MM.1S (cell line): ENCODE data around the gene TMEM273.

ENCODE experiments used
- EZH2 ChIP-seq: fragments of 300-600 bp; sonication (generic); optimal IDR thresholded peaks from 2 replicates; pipeline ENCODE3; 2017; ENCODE audit warnings: low read depth, mild to moderate bottlenecking, antibody characterized with exemption, low read length, mixed read lengths
- EZH2phosphoT487 ChIP-seq: fragments of 300-600 bp; sonication (generic); IDR thresholded peaks from 2 replicates; pipeline ENCODE4 v1.6.1; 2018; ENCODE audit warnings: antibody characterized with exemption, low read length
- TF ChIP-seq, protein P1 (sequence below): fragments of 300-600 bp; sonication (generic); IDR thresholded peaks from 2 replicates; pipeline ENCODE4 v1.5.1; 2016; ENCODE audit warnings: antibody characterized with exemption, low read length, mixed read lengths

DNA sequence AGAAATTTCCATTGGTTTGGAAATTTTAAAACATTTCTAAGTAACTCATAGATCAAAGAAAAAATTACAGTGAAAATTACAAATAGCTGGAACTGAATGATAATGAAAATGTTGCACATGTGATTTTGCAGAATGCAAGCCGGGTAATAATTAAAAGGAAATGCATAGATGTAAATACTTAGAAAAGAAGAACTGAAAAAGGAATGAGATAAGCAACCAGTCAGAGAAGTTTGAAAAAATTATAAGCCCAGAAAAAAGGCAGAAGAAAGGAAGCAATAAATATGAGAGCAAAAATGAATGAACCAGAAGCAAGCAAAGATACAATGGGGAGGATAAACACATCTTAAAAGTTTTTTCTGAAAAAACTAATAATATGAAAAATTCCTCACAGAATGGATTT, 3.2 kb upstream of the TMEM273 start:
- TF ChIP-seq, protein P1, sequence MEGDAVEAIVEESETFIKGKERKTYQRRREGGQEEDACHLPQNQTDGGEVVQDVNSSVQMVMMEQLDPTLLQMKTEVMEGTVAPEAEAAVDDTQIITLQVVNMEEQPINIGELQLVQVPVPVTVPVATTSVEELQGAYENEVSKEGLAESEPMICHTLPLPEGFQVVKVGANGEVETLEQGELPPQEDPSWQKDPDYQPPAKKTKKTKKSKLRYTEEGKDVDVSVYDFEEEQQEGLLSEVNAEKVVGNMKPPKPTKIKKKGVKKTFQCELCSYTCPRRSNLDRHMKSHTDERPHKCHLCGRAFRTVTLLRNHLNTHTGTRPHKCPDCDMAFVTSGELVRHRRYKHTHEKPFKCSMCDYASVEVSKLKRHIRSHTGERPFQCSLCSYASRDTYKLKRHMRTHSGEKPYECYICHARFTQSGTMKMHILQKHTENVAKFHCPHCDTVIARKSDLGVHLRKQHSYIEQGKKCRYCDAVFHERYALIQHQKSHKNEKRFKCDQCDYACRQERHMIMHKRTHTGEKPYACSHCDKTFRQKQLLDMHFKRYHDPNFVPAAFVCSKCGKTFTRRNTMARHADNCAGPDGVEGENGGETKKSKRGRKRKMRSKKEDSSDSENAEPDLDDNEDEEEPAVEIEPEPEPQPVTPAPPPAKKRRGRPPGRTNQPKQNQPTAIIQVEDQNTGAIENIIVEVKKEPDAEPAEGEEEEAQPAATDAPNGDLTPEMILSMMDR = no peak
- TF ChIP-seq EZH2 (no peak), EZH2phosphoT487 (no peak)
